ENCODE results near the gene KAZN. TPM values are rescaled to one million over a fixed set of nuclear protein-coding genes. Genes with fewer than 3 reads are reported as not detected.

Gene KAZN
- total RNA-seq, 2 experiments from 2014 or later = 0.22 to 0.55 TPM

- peaks cover 3 to 12% of the 10 kb centered on the region in 2 experiments for H3K9me3 ChIP-seq (ENCODE audit: control insufficient read depth in 1 of 2, insufficient read depth in 1 of 2, low read length in 2 of 2)
- Mint-ChIP-seq H3K27me3 (peaks cover 11% of the 10 kb centered on the region), H3K36me3 (ENCODE audit: low read depth) (no peaks in the 10 kb centered on the region), H3K9me3 (peaks cover 4% of the 10 kb centered on the region), H3K4me1 (ENCODE audit: low read depth) (no peaks in the 10 kb centered on the region), H3K4me3 (no peak overlapping the region), H3K27ac (no peak overlapping the region)
- peaks cover 0 to 5% of the 10 kb centered on the region in 2 experiments for H3K27me3 ChIP-seq (ENCODE audit: control insufficient read depth in 1 of 2, insufficient read depth in 2 of 2, low read length in 2 of 2)
- ChIA-PET POLR2A (no interaction called here), CTCF (no interaction called here)
- no peaks in the 10 kb centered on the region for H3K4me1 ChIP-seq (ENCODE audit: insufficient read depth, low read length)
- no peaks in the 10 kb centered on the region for H3K36me3 ChIP-seq (ENCODE audit: insufficient read depth, low read length)
- ATAC-seq (ENCODE audit: poor library complexity) = no peak
- H3K4me3 ChIP-seq (ENCODE audit: low read length) = no peak overlapping the region
- no peak overlapping the region for H3K27ac ChIP-seq (ENCODE audit: low read depth in 1 of 2, low read length in 2 of 2)
- TF ChIP-seq CTCF (IDR thresholded peaks at IDR 0.05) = no peak
- intact Hi-C loops (cut with DNase I, micrococcal nuclease) = no loop called here
- DNase-seq = no peak
Measured at GRCh38 chr1:14836426-14837140, 238.1 kb downstream of the KAZN start.

GRCh38 chr1:14840374-14840773 is 241.9 kb downstream of the KAZN start:
- intact Hi-C loops (cut with DNase I, micrococcal nuclease) = no loop called here
- Histone ChIP-seq H3K4me3 (ENCODE audit: low read length) (no peak overlapping the region), H3K9me3 (ENCODE audit: control insufficient read depth in 1 of 2, insufficient read depth in 1 of 2, low read length in 2 of 2) (peaks cover 12 to 22% of the 10 kb centered on the region in 2 experiments), H3K36me3 (ENCODE audit: insufficient read depth, low read length) (no peaks in the 10 kb centered on the region), H3K27me3 (ENCODE audit: control insufficient read depth in 1 of 2, insufficient read depth in 2 of 2, low read length in 2 of 2) (peaks cover 3 to 5% of the 10 kb centered on the region in 2 experiments), H3K4me1 (ENCODE audit: insufficient read depth, low read length) (no peaks in the 10 kb centered on the region), H3K27ac (ENCODE audit: low read depth in 1 of 2, low read length in 2 of 2) (no peak overlapping the region)
- ChIA-PET POLR2A (no interaction called here), CTCF (no interaction called here)
- H3K9me3 Mint-ChIP-seq = peaks cover 11% of the 10 kb centered on the region
- no peak for ATAC-seq (ENCODE audit: poor library complexity)
- DNase-seq = no peak
- H3K27ac Mint-ChIP-seq = no peak overlapping the region
- TF ChIP-seq CTCF (IDR thresholded peaks at IDR 0.05) = no peak
- H3K4me1 Mint-ChIP-seq (ENCODE audit: low read depth) = no peaks in the 10 kb centered on the region
- H3K27me3 Mint-ChIP-seq = peaks cover 16% of the 10 kb centered on the region
- no peaks in the 10 kb centered on the region for H3K36me3 Mint-ChIP-seq (ENCODE audit: low read depth)
- no peak overlapping the region for H3K4me3 Mint-ChIP-seq

GRCh38 chr1:14841456-14841855 is 243.0 kb downstream of the KAZN start:
- Mint-ChIP-seq H3K36me3 (ENCODE audit: low read depth) (no peaks in the 10 kb centered on the region), H3K27ac (no peak overlapping the region), H3K9me3 (peaks cover 11% of the 10 kb centered on the region), H3K27me3 (peaks cover 16% of the 10 kb centered on the region), H3K4me1 (ENCODE audit: low read depth) (no peaks in the 10 kb centered on the region), H3K4me3 (no peak overlapping the region)
- DNase-seq (no peak), ATAC-seq (ENCODE audit: poor library complexity) (no peak)
- POLR2A ChIA-PET = no interaction called here
- Histone ChIP-seq H3K36me3 (ENCODE audit: insufficient read depth, low read length) (no peaks in the 10 kb centered on the region), H3K4me3 (ENCODE audit: low read length) (no peak overlapping the region), H3K9me3 (ENCODE audit: control insufficient read depth in 1 of 2, insufficient read depth in 1 of 2, low read length in 2 of 2) (peaks cover 12 to 22% of the 10 kb centered on the region in 2 experiments), H3K27ac (ENCODE audit: low read depth in 1 of 2, low read length in 2 of 2) (no peak overlapping the region), H3K4me1 (ENCODE audit: insufficient read depth, low read length) (no peaks in the 10 kb centered on the region), H3K27me3 (ENCODE audit: control insufficient read depth in 1 of 2, insufficient read depth in 2 of 2, low read length in 2 of 2) (peaks cover 3 to 5% of the 10 kb centered on the region in 2 experiments)
- intact Hi-C loops (cut with DNase I, micrococcal nuclease) = no loop called here
- no peak for TF ChIP-seq CTCF (IDR thresholded peaks at IDR 0.05)
- CTCF ChIA-PET = no interaction called here

Data from CD4-positive, alpha-beta T cell (primary cell).